Calu3 (cell line): Measurements from ENCODE around the gene DSE. TPM values are rescaled to one million over a fixed set of nuclear protein-coding genes. Genes with fewer than 3 reads are reported as not detected.
"Not testable (repeated sequence)": the region's sequence is repeated elsewhere in the genome, so short reads cannot be mapped to it uniquely, and the experiment has no call there.

Experiments
- Bru-seq: library from RNA; stranded (reverse); fragments of 400-500 nt; gene quantifications from one replicate; lab custom pipeline; 2021; lab: Mats Ljungman, UMichigan
- BruChase-seq, 2 experiments: library from RNA; stranded (reverse); fragments of 400-500 nt; gene quantifications; one replicate each; lab custom pipeline; 2021; lab: Mats Ljungman, UMichigan
- BruUV-seq: library from RNA; stranded (reverse); fragments of 400-500 nt; replicated peaks from 2 replicates; lab custom pipeline; 2021; lab: Mats Ljungman, UMichigan
- CTCF ChIA-PET: fragments of 300-600 bp; sonication (Branson Sonifier 250); formaldehyde crosslinking; loops from one replicate; lab custom pipeline; 2022; ENCODE audit warnings: antibody characterized with exemption; lab: Charles Lee
- DNase-seq: peaks from one replicate; pipeline ENCODE4 v3.0.0; 2022
- H3K27ac Mint-ChIP-seq: one replicate; pipeline ENCODE4 v1.8.0; 2022; ENCODE audit warnings: mixed read lengths; ENCODE audit not compliant: unreplicated experiment
- H3K27me3 Mint-ChIP-seq: one replicate; pipeline ENCODE4 v1.8.0; 2022; ENCODE audit warnings: mixed read lengths; ENCODE audit not compliant: unreplicated experiment
- H3K36me3 Mint-ChIP-seq: one replicate; pipeline ENCODE4 v1.8.0; 2022; ENCODE audit warnings: mild to moderate bottlenecking, moderate library complexity, mixed read lengths; ENCODE audit not compliant: insufficient read depth, unreplicated experiment
- H3K4me1 Mint-ChIP-seq: one replicate; pipeline ENCODE4 v1.8.0; 2022; ENCODE audit warnings: mild to moderate bottlenecking, low read depth, mixed read lengths; ENCODE audit not compliant: unreplicated experiment
- H3K4me3 Mint-ChIP-seq: one replicate; pipeline ENCODE4 v1.8.0; 2022; ENCODE audit warnings: mild to moderate bottlenecking, low read depth, moderate library complexity, mixed read lengths; ENCODE audit not compliant: unreplicated experiment
- H3K9me3 Mint-ChIP-seq: one replicate; pipeline ENCODE4 v1.8.0; 2022; ENCODE audit warnings: low read depth, mixed read lengths; ENCODE audit not compliant: unreplicated experiment
- CTCF ChIP-seq: fragments of 200-600 bp; IDR thresholded peaks from one replicate; pipeline ENCODE4 v1.8.0; 2022; ENCODE audit warnings: antibody characterized with exemption; ENCODE audit not compliant: unreplicated experiment
- intact Hi-C: fragments of 100-400 bp; cut with micrococcal nuclease; formaldehyde crosslinking; loops from one replicate; pipeline ENCODE4 v1.10.0; 2022; ENCODE audit not compliant: unreplicated experiment
- long read RNA-seq: library from polyadenylated mRNA; stranded (forward); transcript quantifications from one replicate; pipeline ENCODE4 v2.0.0, GENCODE V29; 2022
- total RNA-seq: library from RNA; stranded (reverse); gene quantifications from 2 replicates; pipeline ENCODE4 v1.2.3, GENCODE V29; 2022

Gene DSE
- total RNA-seq (28.6 and 43.8 TPM in 2 replicates), Bru-seq, nascent RNA (percentile 54 among the genes with signal in this experiment), BruChase-seq, experiment 1, labeled RNA remaining after a 6-hour chase (percentile 59 among the genes with signal in this experiment), BruChase-seq, experiment 2, labeled RNA remaining after a 2-hour chase (percentile 56 among the genes with signal in this experiment)
- long read RNA-seq, full-length matches to known transcripts = 4 of 107 reads
- long read RNA-seq, partial matches to known transcripts = 4 of 107 reads
- long read RNA-seq, other reads (novel, unspliced or antisense) = 99 of 107 reads

- intact Hi-C loops = loop anchor here (2.0 kb wide), 1 partner anchor 16 kb away; no protein-coding TSS in a partner anchor
- Mint-ChIP-seq H3K36me3 (peaks cover 22% of the 10 kb centered on the region), H3K27ac (peak within 1 kb of the TSS; percentile 44), H3K9me3 (no peaks in the 10 kb centered on the region), H3K27me3 (no peaks in the 10 kb centered on the region), H3K4me1 (peaks cover 15% of the 10 kb centered on the region), H3K4me3 (peak within 1 kb of the TSS; percentile 84)
- CTCF ChIA-PET = interaction anchor here (0.9 to 1.3 kb wide), 3 partner anchors 16 to 76 kb away, joined by 3 to 5 read pairs (median 4); no protein-coding TSS in a partner anchor
- TF ChIP-seq CTCF = no peak
- no TSS peak for BruUV-seq
- peak; percentile 73 for DNase-seq
Observed at GRCh38 chr6:116370760-116371119, at the start of gene DSE. Gene DSE (plus strand): TSS chr6:116370947. CDS start chr6:116399251, 28,304 bp downstream.

- intact Hi-C loops, H3K9me3 Mint-ChIP-seq, H3K4me1 Mint-ChIP-seq, H3K4me3 Mint-ChIP-seq, H3K27ac Mint-ChIP-seq, H3K36me3 Mint-ChIP-seq, DNase-seq, H3K27me3 Mint-ChIP-seq, BruUV-seq: not testable (repeated sequence)
- CTCF ChIA-PET = interaction anchor here (0.6 kb wide), 1 partner anchor 259 kb away, joined by 3 read pairs; no protein-coding TSS in a partner anchor
Observed at GRCh38 chr6:116321933-116322332, 48.8 kb upstream of the DSE start.

GRCh38 chr6:116323863-116324262 is 46.9 kb upstream of the DSE start:
- no peak for TF ChIP-seq CTCF
- H3K9me3 Mint-ChIP-seq = no peaks in the 10 kb centered on the region
- no peaks in the 10 kb centered on the region for H3K36me3 Mint-ChIP-seq
- no peak for DNase-seq
- H3K4me1 Mint-ChIP-seq = no peaks in the 10 kb centered on the region
- H3K27ac Mint-ChIP-seq = no peak overlapping the region
- CTCF ChIA-PET = no interaction called here
- no TSS peak for BruUV-seq
- no peaks in the 10 kb centered on the region for H3K27me3 Mint-ChIP-seq
- intact Hi-C loops = no loop called here
- no peak overlapping the region for H3K4me3 Mint-ChIP-seq

GRCh38 chr6:116325634-116326132 is 45.1 kb upstream of the DSE start:
- BruUV-seq, H3K27me3 Mint-ChIP-seq, H3K36me3 Mint-ChIP-seq, CTCF ChIA-PET, H3K4me1 Mint-ChIP-seq, intact Hi-C loops, DNase-seq, H3K9me3 Mint-ChIP-seq, H3K4me3 Mint-ChIP-seq, H3K27ac Mint-ChIP-seq: not testable (repeated sequence)

- intact Hi-C loops = no loop called here
- Mint-ChIP-seq H3K36me3 (no peaks in the 10 kb centered on the region), H3K9me3 (no peaks in the 10 kb centered on the region), H3K4me1 (no peaks in the 10 kb centered on the region), H3K27me3 (no peaks in the 10 kb centered on the region), H3K27ac (no peak overlapping the region), H3K4me3 (no peak overlapping the region)
- TF ChIP-seq CTCF = no peak
- BruUV-seq = no TSS peak
- no peak for DNase-seq
- CTCF ChIA-PET = no interaction called here
Observed at GRCh38 chr6:116326181-116326671, 44.5 kb upstream of the DSE start.
